ENCODE measurements around the gene SPATC1L. TPM values are rescaled to one million over a fixed set of nuclear protein-coding genes. Genes with fewer than 3 reads are reported as not detected.

Gene SPATC1L
- total and polyA plus RNA-seq, 2 of the 8 experiments (the other 6 are each of a cell fraction or from before 2014, with no cell fraction given): 24.9 to 50.0 TPM

DNA sequence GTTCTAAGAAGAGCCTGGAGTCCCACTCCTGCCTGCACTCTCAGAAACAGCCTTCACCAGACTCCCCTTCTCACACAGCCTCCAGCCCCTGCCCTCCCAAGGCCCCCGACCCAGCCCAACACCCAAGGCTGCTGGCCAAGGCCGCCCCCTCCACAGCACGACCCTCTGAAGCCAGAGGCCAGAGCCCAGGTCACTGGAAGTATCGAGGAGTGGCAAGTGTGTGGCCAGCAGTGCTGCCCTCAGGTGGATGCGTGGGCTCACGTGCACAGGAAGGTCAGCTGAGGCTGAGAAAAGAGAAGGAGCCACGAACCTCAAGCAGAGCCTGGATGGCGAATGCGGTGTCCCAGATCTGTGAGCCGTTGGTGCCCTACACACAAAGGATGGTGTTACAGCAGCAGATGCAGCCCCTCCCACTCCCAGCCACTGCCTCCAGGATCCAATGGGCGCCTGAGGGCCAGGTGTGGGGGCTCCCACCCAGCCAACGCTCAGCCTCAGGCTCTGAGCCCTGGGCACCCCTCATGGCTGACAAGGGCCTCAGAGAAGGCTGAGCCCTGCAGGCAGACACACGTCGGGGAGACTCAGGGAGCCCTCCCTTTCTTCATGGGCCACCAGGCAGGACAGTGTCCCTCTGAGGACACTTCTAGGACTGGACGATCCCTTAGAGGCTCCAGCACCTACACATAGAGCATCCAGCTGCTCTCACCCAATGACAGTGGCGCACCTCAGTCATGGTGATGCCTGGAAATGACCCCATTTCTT lies 26.3 kb upstream of the SPATC1L start:
- no peaks in the 10 kb centered on the region for H3K79me2 ChIP-seq (ENCODE audit: control insufficient read depth in 1 of 2, insufficient read depth in 2 of 2, low read length in 2 of 2)
- no peaks in the 10 kb centered on the region for H3K9me3 ChIP-seq (ENCODE audit: insufficient read depth in 2 of 2, low read depth in 1 of 2, low read length in 1 of 2)
- peaks cover 10 to 33% (median 25%) of the 10 kb centered on the region in 4 experiments for H3K36me3 ChIP-seq (ENCODE audit: control insufficient read depth in 2 of 4, insufficient read depth in 4 of 4, low read length in 3 of 4)
- H3K4me1 ChIP-seq (replicated peaks in 1 of 4; ENCODE audit: control insufficient read depth in 3 of 4, insufficient read depth in 4 of 4, low read length in 3 of 4): no peaks in the 10 kb centered on the region
- H4K8ac ChIP-seq (ENCODE audit: extremely low read depth, insufficient read depth, low read length): no peak overlapping the region
- no peak overlapping the region for H2BK120ac ChIP-seq (replicated peaks; ENCODE audit: low read depth, low read length)
- no peak overlapping the region for H3K27ac ChIP-seq (ENCODE audit: low read depth, low read length)
- no peak overlapping the region for H3K56ac ChIP-seq (replicated peaks; ENCODE audit: insufficient read length, low read depth, low read length)
- no peaks in the 10 kb centered on the region for H3K27me3 ChIP-seq (replicated peaks in 1 of 4; ENCODE audit: control insufficient read depth in 3 of 4, extremely low read depth in 1 of 4, insufficient read depth in 3 of 4, low read length in 3 of 4)
- 90% methylated on average over 15 of the region's 16 CpGs; no CpG with 5 or more reads in 1 of the 2 experiments for WGBS, 2 experiments (ENCODE audit: extremely low coverage in 1 of 2, insufficient coverage in 1 of 2, insufficient read length in 1 of 2, insufficient replicate concordance in 2 of 2, low coverage in 1 of 2, low lambda C conversion rate in 2 of 2, missing lambda C conversion rate in 1 of 2)
- peaks cover 7 to 33% of the 10 kb centered on the region in 2 experiments for H4K20me1 ChIP-seq (replicated peaks in 1 of 2; ENCODE audit: control insufficient read depth in 1 of 2, insufficient read depth in 2 of 2, low read length in 2 of 2)
- H3K4ac ChIP-seq (replicated peaks; ENCODE audit: insufficient read length, low read depth, low read length): no peak overlapping the region
- no peak overlapping the region for H2AFZ ChIP-seq (ENCODE audit: low read length)
- no peak overlapping the region for H3K18ac ChIP-seq (ENCODE audit: extremely low read depth, low read length)
- ChIA-PET CTCF (ENCODE audit: partially characterized antibody) (interaction anchor here (0.6 to 1.0 kb wide), 5 partner anchors 9 to 238 kb away, joined by 3 read pairs; no protein-coding TSS in a partner anchor), POLR2A (ENCODE audit: partially characterized antibody) (interaction anchor here (0.8 to 1.0 kb wide), 2 partner anchors 15 to 67 kb away, joined by 3 read pairs; no protein-coding TSS in a partner anchor)
- FAIRE-seq (no peak), DNase-seq (ENCODE audit: low read depth in 1 of 2, low spot score in 2 of 2) (no peak)
- H2BK20ac ChIP-seq (ENCODE audit: low read length): no peak overlapping the region
- no peak overlapping the region for H4K91ac ChIP-seq (replicated peaks; ENCODE audit: insufficient read length, low read length)
- H3K4me3 ChIP-seq (ENCODE audit: extremely low read depth in 1 of 4, insufficient read depth in 2 of 4, low read depth in 3 of 4, low read length in 4 of 4): no peak overlapping the region
- H4K5ac ChIP-seq (ENCODE audit: insufficient read length, low read depth, low read length): no peak overlapping the region
- no peaks in the 10 kb centered on the region for H3K79me1 ChIP-seq (ENCODE audit: low read depth, low read length)
- no peak overlapping the region for H3K9ac ChIP-seq (replicated peaks in 1 of 4; ENCODE audit: extremely low read depth in 1 of 4, low read depth in 3 of 4, low read length in 3 of 4)
- no peak overlapping the region for H2BK15ac ChIP-seq (ENCODE audit: low read length)
- no peak overlapping the region for H3K4me2 ChIP-seq (ENCODE audit: insufficient read depth in 1 of 2, low read depth in 2 of 2, low read length in 2 of 2)
- H2AK5ac ChIP-seq (ENCODE audit: low read depth, low read length): no peak overlapping the region
- H2BK12ac ChIP-seq (ENCODE audit: low read depth, low read length): no peak overlapping the region
- H3K14ac ChIP-seq (ENCODE audit: insufficient read length): no peak overlapping the region
- no peak overlapping the region for H3K23ac ChIP-seq (ENCODE audit: insufficient read length)
- H3K23me2 ChIP-seq (ENCODE audit: low read depth, low read length): no peaks in the 10 kb centered on the region
- no peak overlapping the region; the same call in 1 of the 2 replicates for H2BK5ac ChIP-seq (ENCODE audit: low read depth, low read length)
- no peak for TF ChIP-seq EGR1 (IDR thresholded peaks at IDR 0.05; ENCODE audit: borderline replicate concordance, low read depth, low read length)
